Suprapubic skin (tissue), 4 donors: ENCODE results near the gene UBAP1L. TPM values are rescaled to one million over a fixed set of nuclear protein-coding genes. Genes with fewer than 3 reads are reported as not detected.
A peak's percentile ranks its signal among the peaks of the same experiment; 100 is the strongest.

Experiments used
- DNase-seq, 2 donors: peaks; one replicate each; pipeline ENCODE4 v3.0.0-alpha.2; 2019; ENCODE audit warnings: low spot score in 2 of 2
- H3K27ac ChIP-seq: fragments of 200-600 bp; sonication (generic); one replicate; pipeline ENCODE4 v1.5.1; 2019
- H3K27me3 ChIP-seq: fragments of 200-600 bp; sonication (generic); one replicate; pipeline ENCODE4 v1.5.1; 2019
- H3K36me3 ChIP-seq: fragments of 200-600 bp; sonication (generic); one replicate; pipeline ENCODE4 v1.5.1; 2019
- H3K4me1 ChIP-seq: fragments of 200-600 bp; sonication (generic); one replicate; pipeline ENCODE4 v1.5.1; 2019
- H3K4me3 ChIP-seq: fragments of 200-600 bp; sonication (generic); one replicate; pipeline ENCODE4 v1.5.1; 2019; ENCODE audit warnings: mild to moderate bottlenecking
- H3K9me3 ChIP-seq: fragments of 200-600 bp; sonication (generic); one replicate; pipeline ENCODE4 v1.5.1; 2019
- CTCF ChIP-seq, 2 donors: fragments of 200-600 bp in 1 of 2; fragments of 450-650 bp in 1 of 2; sonication (generic) in 1 of 2; IDR thresholded peaks; one replicate each; pipeline ENCODE4 v1.5.1; 2016 to 2019; ENCODE audit warnings: antibody characterized with exemption in 2 of 2, mild to moderate bottlenecking in 1 of 2, moderate library complexity in 1 of 2
- EP300 ChIP-seq: sonication (generic); formaldehyde crosslinking; IDR thresholded peaks from one replicate; pipeline ENCODE4 v1.6.1; 2017; ENCODE audit warnings: antibody characterized with exemption
- POLR2A ChIP-seq, 2 donors: fragments of 450-650 bp; IDR thresholded peaks; one replicate each; pipeline ENCODE4 v1.6.1; 2017; ENCODE audit warnings: antibody characterized with exemption in 2 of 2, mild to moderate bottlenecking in 2 of 2, moderate library complexity in 2 of 2
- POLR2AphosphoS5 ChIP-seq, 3 donors: sonication (generic); formaldehyde crosslinking; IDR thresholded peaks; one replicate each; pipeline ENCODE4 v1.6.1; 2017; ENCODE audit warnings: antibody characterized with exemption in 3 of 3
- WGBS: methylation state at CpG from one replicate; pipeline ENCODE4 v1.1.5; 2018; 5-methylcytosine and 5-hydroxymethylcytosine counted together
- total RNA-seq, 4 donors: library from RNA; depleted of rRNA; stranded (reverse); fragments of >200 nt; gene quantifications; one replicate each; pipeline ENCODE4 v1.1.0, GENCODE V29; 2016

Gene UBAP1L
- total RNA-seq, 4 donors from 2014 or later = 2.3 to 21.4 (median 5.6) TPM

- Histone ChIP-seq H3K4me1 (peaks cover 7% of the 10 kb centered on the region), H3K27ac (no peak overlapping the region), H3K36me3 (peaks cover 14% of the 10 kb centered on the region), H3K27me3 (no peaks in the 10 kb centered on the region), H3K9me3 (no peaks in the 10 kb centered on the region), H3K4me3 (no peak overlapping the region)
- 91% methylated on average over 16 of the region's 17 CpGs for WGBS
- TF ChIP-seq POLR2A (IDR thresholded peaks at IDR 0.05) (no peak), CTCF (IDR thresholded peaks at IDR 0.05) (no peak), POLR2AphosphoS5 (IDR thresholded peaks at IDR 0.05) (no peak), EP300 (no peak)
- no peak for DNase-seq
Observed at GRCh38 chr15:65092911-65093792, 21.8 kb downstream of the UBAP1L start.

- TF ChIP-seq POLR2A (IDR thresholded peaks at IDR 0.05) = no peak
- TF ChIP-seq EP300 = no peak
- TF ChIP-seq CTCF (IDR thresholded peaks at IDR 0.05) = no peak
- Histone ChIP-seq H3K27ac (no peak overlapping the region), H3K4me3 (no peak overlapping the region), H3K36me3 (peaks cover 4% of the 10 kb centered on the region), H3K27me3 (no peaks in the 10 kb centered on the region), H3K9me3 (no peaks in the 10 kb centered on the region), H3K4me1 (peaks cover 17% of the 10 kb centered on the region)
- DNase-seq = no peak
- 65% methylated on average over 12 of the region's 12 CpGs for WGBS
Observed at GRCh38 chr15:65091946-65092770, 22.8 kb downstream of the UBAP1L start.

- no peaks in the 10 kb centered on the region for H3K36me3 ChIP-seq
- no peak for DNase-seq
- H3K27me3 ChIP-seq = no peaks in the 10 kb centered on the region
- 75% methylated on average over 5 of the region's 5 CpGs for whole genome bisulfite sequencing
- no peak for TF ChIP-seq POLR2AphosphoS5 (IDR thresholded peaks at IDR 0.05)
- TF ChIP-seq POLR2A (IDR thresholded peaks at IDR 0.05) = no peak
- TF ChIP-seq EP300 = no peak
- TF ChIP-seq CTCF (IDR thresholded peaks at IDR 0.05) = no peak
- H3K4me1 ChIP-seq = peaks cover 32% of the 10 kb centered on the region
- no peak overlapping the region for H3K27ac ChIP-seq
- H3K9me3 ChIP-seq = no peaks in the 10 kb centered on the region
- H3K4me3 ChIP-seq = no peak overlapping the region
Observed at GRCh38 chr15:65089206-65089824, 25.7 kb downstream of the UBAP1L start.

GRCh38 chr15:65088643-65089021 is 26.4 kb downstream of the UBAP1L start:
- no peaks in the 10 kb centered on the region for H3K36me3 ChIP-seq
- 54% methylated on average over 6 of the region's 6 CpGs for WGBS
- no peak for DNase-seq
- no peak for TF ChIP-seq CTCF (IDR thresholded peaks at IDR 0.05)
- TF ChIP-seq EP300 = no peak
- TF ChIP-seq POLR2A (IDR thresholded peaks at IDR 0.05) = no peak
- no peak for TF ChIP-seq POLR2AphosphoS5 (IDR thresholded peaks at IDR 0.05)
- H3K9me3 ChIP-seq = no peaks in the 10 kb centered on the region
- H3K4me3 ChIP-seq = no peak overlapping the region
- H3K4me1 ChIP-seq = peaks cover 33% of the 10 kb centered on the region
- peaks cover under 1% of the 10 kb centered on the region for H3K27me3 ChIP-seq
- peak overlapping the region; percentile 28 for H3K27ac ChIP-seq
